Endodermal cell (in vitro differentiated cells): ENCODE data around the gene LMBR1. TPM values are rescaled to one million over a fixed set of nuclear protein-coding genes. Genes with fewer than 3 reads are reported as not detected.

Experiments
- DNase-seq: peaks from one replicate; pipeline ENCODE4 v3.0.0-alpha.2; 2017
- H3K27ac ChIP-seq: 2 replicates; pipeline ENCODE4 v1.5.1; 2013; ENCODE audit warnings: mild to moderate bottlenecking, low read depth, low read length, moderate library complexity
- H3K27me3 ChIP-seq: 2 replicates; pipeline ENCODE4 v1.6.1; 2013; ENCODE audit warnings: mild to moderate bottlenecking, low read length, moderate library complexity; ENCODE audit not compliant: insufficient read depth, control insufficient read depth, poor library complexity, severe bottlenecking
- H3K36me3 ChIP-seq: 2 replicates; pipeline ENCODE4 v1.7.0; 2013; ENCODE audit warnings: mild to moderate bottlenecking, low read length, moderate library complexity; ENCODE audit not compliant: control insufficient read depth, insufficient read depth
- H3K4me1 ChIP-seq: one replicate; pipeline ENCODE4 v1.7.0; 2013; ENCODE audit warnings: low read length; ENCODE audit not compliant: control insufficient read depth, insufficient read depth
- H3K4me3 ChIP-seq: 2 replicates; pipeline ENCODE4 v1.5.1; 2013; ENCODE audit warnings: mild to moderate bottlenecking, low read length, moderate library complexity
- H3K9ac ChIP-seq: 2 replicates; pipeline ENCODE4 v1.6.1; 2013; ENCODE audit warnings: mild to moderate bottlenecking, low read length, moderate library complexity; ENCODE audit not compliant: poor library complexity, severe bottlenecking; ENCODE audit errors: extremely low read depth
- H3K9me3 ChIP-seq: 2 replicates; pipeline ENCODE4 v1.6.1; 2013; ENCODE audit warnings: mild to moderate bottlenecking, low read length, moderate library complexity; ENCODE audit not compliant: control insufficient read depth
- H3K27ac Mint-ChIP-seq: 2 replicates; pipeline ENCODE4 v1.8.0; 2020; ENCODE audit warnings: mixed read lengths
- H3K27me3 Mint-ChIP-seq: 2 replicates; pipeline ENCODE4 v1.8.0; 2021; ENCODE audit warnings: mild to moderate bottlenecking, mixed read lengths; ENCODE audit not compliant: insufficient read depth
- H3K36me3 Mint-ChIP-seq: 2 replicates; pipeline ENCODE4 v1.8.0; 2020; ENCODE audit warnings: low read depth, mixed read lengths
- H3K4me1 Mint-ChIP-seq: 2 replicates; pipeline ENCODE4 v1.8.0; 2020; ENCODE audit warnings: mixed read lengths
- H3K4me3 Mint-ChIP-seq: 2 replicates; pipeline ENCODE4 v1.8.0; 2020; ENCODE audit warnings: mild to moderate bottlenecking, moderate library complexity, mixed read lengths
- H3K9me3 Mint-ChIP-seq: 2 replicates; pipeline ENCODE4 v1.8.0; 2020; ENCODE audit warnings: mild to moderate bottlenecking, mixed read lengths
- WGBS, 2 experiments: methylation state at CpG; one replicate each; pipeline versions ENCODE4 v1.1.5 to v1.1.7; 2013; ENCODE audit warnings: missing lambda C conversion rate in 2 of 2, mixed read lengths in 1 of 2; ENCODE audit not compliant: insufficient coverage in 1 of 2, insufficient read length in 1 of 2; 5-methylcytosine and 5-hydroxymethylcytosine counted together
- total RNA-seq, 2 donors: library from RNA; stranded (reverse); fragmentation: NEBNext Ultra II Directional in 1 of 2; extraction: Animal tissue kit (Norgen Biotek cat#: 25700) in 1 of 2; gene quantifications; 2 replicates in 1 of 2; 3 replicates in 1 of 2; pipeline ENCODE4 v1.2.1, GENCODE V29; 2021
- TF ChIP-seq, protein P1 (sequence below): fragments of 200-600 bp; sonication (generic); conservative IDR thresholded peaks from 2 replicates; pipeline ENCODE4 v1.5.0; 2021; ENCODE audit warnings: antibody characterized with exemption, mild to moderate bottlenecking

The LMBR1 gene
- total RNA-seq, 2 donors from 2014 or later, result 80.9 to 88.3 TPM

DNA sequence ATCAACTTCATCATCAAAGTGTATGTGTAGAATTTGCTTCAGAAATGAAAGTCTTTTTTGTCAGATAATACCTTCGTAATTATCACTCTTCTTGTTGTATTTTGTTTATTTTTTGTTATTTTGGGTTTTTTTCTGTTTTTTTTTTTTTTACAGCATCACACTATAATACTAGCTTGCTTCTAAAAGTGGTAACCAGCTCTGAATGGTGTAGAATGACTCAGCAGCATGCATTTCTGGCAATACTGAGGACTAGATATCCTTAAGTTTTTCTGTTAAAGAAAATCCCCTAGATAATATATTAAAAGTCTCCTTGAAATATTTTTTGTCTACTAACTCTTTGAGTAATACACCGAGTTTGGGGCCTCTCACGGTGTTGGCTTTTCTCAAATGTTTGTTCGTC is 109.1 kb downstream of the LMBR1 start:
- peak overlapping the region; percentile 26 for H3K27ac Mint-ChIP-seq
- no peaks in the 10 kb centered on the region for H3K9me3 Mint-ChIP-seq
- no peaks in the 10 kb centered on the region for H3K4me1 Mint-ChIP-seq
- no peak for DNase-seq
- Histone ChIP-seq H3K4me3 (no peak overlapping the region), H3K36me3 (no peaks in the 10 kb centered on the region), H3K27me3 (no peaks in the 10 kb centered on the region), H3K4me1 (no peaks in the 10 kb centered on the region), H3K9me3 (no peaks in the 10 kb centered on the region), H3K27ac (no peak overlapping the region), H3K9ac (no peak overlapping the region)
- 97 to 98% methylated on average over 3 to 4 of the region's 4 CpGs for WGBS, 2 experiments
- H3K27me3 Mint-ChIP-seq, result no peaks in the 10 kb centered on the region
- H3K4me3 Mint-ChIP-seq, result no peak overlapping the region
- TF ChIP-seq, protein P1, sequence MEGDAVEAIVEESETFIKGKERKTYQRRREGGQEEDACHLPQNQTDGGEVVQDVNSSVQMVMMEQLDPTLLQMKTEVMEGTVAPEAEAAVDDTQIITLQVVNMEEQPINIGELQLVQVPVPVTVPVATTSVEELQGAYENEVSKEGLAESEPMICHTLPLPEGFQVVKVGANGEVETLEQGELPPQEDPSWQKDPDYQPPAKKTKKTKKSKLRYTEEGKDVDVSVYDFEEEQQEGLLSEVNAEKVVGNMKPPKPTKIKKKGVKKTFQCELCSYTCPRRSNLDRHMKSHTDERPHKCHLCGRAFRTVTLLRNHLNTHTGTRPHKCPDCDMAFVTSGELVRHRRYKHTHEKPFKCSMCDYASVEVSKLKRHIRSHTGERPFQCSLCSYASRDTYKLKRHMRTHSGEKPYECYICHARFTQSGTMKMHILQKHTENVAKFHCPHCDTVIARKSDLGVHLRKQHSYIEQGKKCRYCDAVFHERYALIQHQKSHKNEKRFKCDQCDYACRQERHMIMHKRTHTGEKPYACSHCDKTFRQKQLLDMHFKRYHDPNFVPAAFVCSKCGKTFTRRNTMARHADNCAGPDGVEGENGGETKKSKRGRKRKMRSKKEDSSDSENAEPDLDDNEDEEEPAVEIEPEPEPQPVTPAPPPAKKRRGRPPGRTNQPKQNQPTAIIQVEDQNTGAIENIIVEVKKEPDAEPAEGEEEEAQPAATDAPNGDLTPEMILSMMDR, result no peak
- peaks cover 15% of the 10 kb centered on the region for H3K36me3 Mint-ChIP-seq

DNA sequence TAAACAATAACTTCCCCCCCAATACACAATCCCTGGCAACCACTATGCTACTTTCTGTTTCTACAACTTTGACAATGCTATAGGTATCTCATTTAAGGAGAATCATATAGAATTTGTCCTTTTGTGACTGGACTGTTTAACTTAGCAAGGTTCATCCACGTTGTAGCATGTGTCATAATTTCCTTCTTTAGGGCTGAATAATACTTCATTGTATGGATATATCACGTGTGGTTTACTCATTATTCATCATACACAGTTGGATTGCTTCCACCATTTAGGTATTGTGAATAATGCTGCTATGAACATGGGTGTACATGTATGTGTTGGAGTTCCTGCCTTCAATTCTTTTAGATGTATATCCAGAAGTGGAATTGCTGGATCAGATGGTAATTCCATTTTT is 111.0 kb downstream of the LMBR1 start:
- TF ChIP-seq, protein P1, result no peak
- H3K9me3 Mint-ChIP-seq, result no peaks in the 10 kb centered on the region
- H3K27me3 Mint-ChIP-seq, result no peaks in the 10 kb centered on the region
- Histone ChIP-seq H3K27ac (no peak overlapping the region), H3K27me3 (no peaks in the 10 kb centered on the region), H3K4me3 (no peak overlapping the region), H3K9me3 (no peaks in the 10 kb centered on the region), H3K4me1 (no peaks in the 10 kb centered on the region), H3K9ac (no peak overlapping the region), H3K36me3 (peaks cover 12% of the 10 kb centered on the region)
- H3K36me3 Mint-ChIP-seq, result peaks cover 15% of the 10 kb centered on the region
- DNase-seq, result no peak
- H3K27ac Mint-ChIP-seq, result no peak overlapping the region
- no peak overlapping the region for H3K4me3 Mint-ChIP-seq
- 93% methylated on average over 2 of the region's 2 CpGs; no CpG with 5 or more reads in 1 of the 2 experiments for WGBS, 2 experiments
- H3K4me1 Mint-ChIP-seq, result no peaks in the 10 kb centered on the region

DNA sequence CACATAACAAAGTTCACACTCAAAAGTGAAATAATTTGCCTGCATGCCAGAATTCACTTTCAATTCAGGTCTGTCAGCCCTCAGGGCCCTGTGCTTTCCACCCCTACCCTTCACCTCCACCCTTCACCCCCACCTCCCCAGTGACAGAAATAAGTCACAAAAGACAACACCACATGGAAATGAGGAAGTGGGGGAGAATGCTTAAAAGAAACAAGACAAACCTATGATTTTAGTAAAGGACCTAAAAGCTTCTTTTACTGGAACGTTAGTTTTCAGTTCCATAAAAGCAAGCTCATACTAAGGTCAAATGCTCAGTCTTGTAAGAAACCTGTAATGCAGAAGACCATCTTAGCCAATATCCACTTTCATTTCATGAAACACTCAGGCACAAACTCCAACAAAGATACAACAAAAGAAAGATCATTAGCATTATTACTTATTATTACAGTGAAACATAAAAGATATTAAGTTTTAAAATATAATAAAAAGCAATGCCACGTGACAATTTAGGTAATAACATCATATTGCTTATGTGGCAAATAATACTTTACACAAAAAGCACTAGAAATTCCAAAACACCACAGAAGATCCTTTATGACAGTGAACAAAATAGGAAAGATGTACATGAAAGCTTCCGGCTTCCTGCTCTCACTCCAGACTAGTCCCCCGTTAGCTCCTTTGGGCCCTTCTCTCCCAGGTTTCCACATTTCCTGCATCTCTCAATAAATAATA is 112.1 kb downstream of the LMBR1 start:
- Mint-ChIP-seq H3K4me1 (no peaks in the 10 kb centered on the region), H3K9me3 (no peaks in the 10 kb centered on the region), H3K36me3 (peaks cover 18% of the 10 kb centered on the region), H3K27me3 (no peaks in the 10 kb centered on the region), H3K27ac (no peak overlapping the region), H3K4me3 (no peak overlapping the region)
- Histone ChIP-seq H3K36me3 (peaks cover 12% of the 10 kb centered on the region), H3K27me3 (no peaks in the 10 kb centered on the region), H3K9me3 (no peaks in the 10 kb centered on the region), H3K9ac (no peak overlapping the region), H3K27ac (no peak overlapping the region), H3K4me1 (no peaks in the 10 kb centered on the region), H3K4me3 (no peak overlapping the region)
- 83 to 95% methylated on average over 1 to 3 of the region's 4 CpGs for WGBS, 2 experiments
- TF ChIP-seq, protein P1, result no peak
- DNase-seq, result no peak
